Germinal center (tissue), 1 donor: ENCODE data around the gene ALX4.

ENCODE experiments used
- DNase-seq: peaks from one replicate; pipeline ENCODE4 v3.0.0; 2012; ENCODE audit warnings: mixed read lengths, low spot score

The ALX4 gene

GRCh38 chr11:44335052-44335760 lies 25.3 kb upstream of the ALX4 start:
- no peak for DNase-seq

- no peak for DNase-seq
These were observed 24.5 kb upstream of the ALX4 start for GRCh38 chr11:44334356-44335004.

GRCh38 chr11:44333271-44334218 lies 23.6 kb upstream of the ALX4 start:
- DNase-seq, result no peak

- no peak for DNase-seq
These were observed 22.7 kb upstream of the ALX4 start for GRCh38 chr11:44332665-44333064.

GRCh38 chr11:44329472-44330230 lies 19.7 kb upstream of the ALX4 start:
- no peak for DNase-seq

GRCh38 chr11:44328138-44328660 lies 18.3 kb upstream of the ALX4 start:
- no peak for DNase-seq

GRCh38 chr11:44327730-44328129 lies 17.8 kb upstream of the ALX4 start:
- no peak for DNase-seq

GRCh38 chr11:44326615-44327475 lies 16.9 kb upstream of the ALX4 start:
- DNase-seq, result no peak

- no peak for DNase-seq
These were observed 15.8 kb upstream of the ALX4 start for GRCh38 chr11:44325698-44326097.

- DNase-seq, result no peak
These were observed 15.0 kb upstream of the ALX4 start for GRCh38 chr11:44324749-44325525.

- no peak for DNase-seq
These were observed 14.3 kb upstream of the ALX4 start for GRCh38 chr11:44324222-44324621.

GRCh38 chr11:44322243-44322642 lies 12.3 kb upstream of the ALX4 start:
- DNase-seq, result no peak

GRCh38 chr11:44321059-44321458 lies 11.1 kb upstream of the ALX4 start:
- DNase-seq, result no peak

- DNase-seq, result no peak
These were observed 10.5 kb upstream of the ALX4 start for GRCh38 chr11:44320289-44320973.

GRCh38 chr11:44319552-44320288 lies 9.8 kb upstream of the ALX4 start:
- DNase-seq, result no peak

- DNase-seq, result no peak
These were observed 9.2 kb upstream of the ALX4 start for GRCh38 chr11:44319170-44319551.

- no peak for DNase-seq
These were observed 8.4 kb upstream of the ALX4 start for GRCh38 chr11:44318369-44318768.

- no peak for DNase-seq
These were observed 6.8 kb upstream of the ALX4 start for GRCh38 chr11:44316659-44317240.
